ENCODE measurements around the gene OR8S1. TPM values are rescaled to one million over a fixed set of nuclear protein-coding genes. Genes with fewer than 3 reads are reported as not detected.

The OR8S1 gene
- total and polyA plus RNA-seq, 2 donors (not counting 1 experiment from before 2014, with no cell fraction given) = not detected

DNA sequence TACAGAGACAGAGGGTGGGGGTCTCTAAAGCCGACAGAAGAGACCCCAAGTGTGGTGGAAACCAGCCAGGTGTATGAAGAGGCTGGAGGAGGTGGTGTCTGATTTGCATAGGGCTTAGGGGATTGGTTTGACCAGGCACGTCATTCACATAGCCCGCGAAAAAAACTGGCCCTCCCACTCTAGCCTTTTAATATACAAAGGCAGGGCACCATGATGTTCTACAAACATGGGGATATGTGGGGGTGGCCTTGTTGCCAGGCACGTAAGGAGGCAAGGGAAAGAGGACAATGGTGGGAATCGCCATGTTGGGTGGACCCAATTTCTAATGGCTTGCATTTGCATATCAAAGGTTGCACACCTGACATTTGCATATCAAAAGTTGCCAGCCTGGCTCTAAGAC, 31.2 kb downstream of the OR8S1 start:
- Histone ChIP-seq H3K27ac (ENCODE audit: insufficient read depth, low read length) (no peak overlapping the region), H3K36me3 (ENCODE audit: control insufficient read depth, insufficient read depth, low read length) (no peaks in the 10 kb centered on the region), H4K20me1 (ENCODE audit: control insufficient read depth, extremely low read depth, insufficient read depth, low read length) (no peaks in the 10 kb centered on the region), H3K27me3 (ENCODE audit: control insufficient read depth, insufficient read depth, low read length) (no peaks in the 10 kb centered on the region), H3K4me3 (replicated peaks in 1 of 4; ENCODE audit: control extremely low read depth in 1 of 4, insufficient read depth in 1 of 4, low read depth in 3 of 4, low read length in 4 of 4) (no peak overlapping the region), H2AFZ (ENCODE audit: low read length) (no peak overlapping the region), H3K4me1 (ENCODE audit: control insufficient read depth, extremely low read depth, insufficient read depth, low read length) (no peaks in the 10 kb centered on the region), H3K9me3 (ENCODE audit: control insufficient read depth, insufficient read depth, low read depth, low read length) (no peaks in the 10 kb centered on the region), H3K9ac (ENCODE audit: insufficient read depth, low read length) (no peak overlapping the region), H3K79me2 (ENCODE audit: control insufficient read depth, insufficient read depth, low read length) (no peaks in the 10 kb centered on the region), H3K4me2 (ENCODE audit: extremely low read depth, insufficient read depth, low read length) (no peak overlapping the region)
- no peak for TF ChIP-seq EZH2 (IDR thresholded peaks at IDR 0.05; ENCODE audit: low read length, missing control alignments)
- TF ChIP-seq, protein P1, sequence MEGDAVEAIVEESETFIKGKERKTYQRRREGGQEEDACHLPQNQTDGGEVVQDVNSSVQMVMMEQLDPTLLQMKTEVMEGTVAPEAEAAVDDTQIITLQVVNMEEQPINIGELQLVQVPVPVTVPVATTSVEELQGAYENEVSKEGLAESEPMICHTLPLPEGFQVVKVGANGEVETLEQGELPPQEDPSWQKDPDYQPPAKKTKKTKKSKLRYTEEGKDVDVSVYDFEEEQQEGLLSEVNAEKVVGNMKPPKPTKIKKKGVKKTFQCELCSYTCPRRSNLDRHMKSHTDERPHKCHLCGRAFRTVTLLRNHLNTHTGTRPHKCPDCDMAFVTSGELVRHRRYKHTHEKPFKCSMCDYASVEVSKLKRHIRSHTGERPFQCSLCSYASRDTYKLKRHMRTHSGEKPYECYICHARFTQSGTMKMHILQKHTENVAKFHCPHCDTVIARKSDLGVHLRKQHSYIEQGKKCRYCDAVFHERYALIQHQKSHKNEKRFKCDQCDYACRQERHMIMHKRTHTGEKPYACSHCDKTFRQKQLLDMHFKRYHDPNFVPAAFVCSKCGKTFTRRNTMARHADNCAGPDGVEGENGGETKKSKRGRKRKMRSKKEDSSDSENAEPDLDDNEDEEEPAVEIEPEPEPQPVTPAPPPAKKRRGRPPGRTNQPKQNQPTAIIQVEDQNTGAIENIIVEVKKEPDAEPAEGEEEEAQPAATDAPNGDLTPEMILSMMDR (conservative IDR thresholded peaks at IDR 0.05 in 1 of 2, IDR thresholded peaks at IDR 0.05 in 1 of 2; ENCODE audit: low read depth in 1 of 2, low read length in 2 of 2) = no peak
- no peak for DNase-seq (ENCODE audit: low read depth in 2 of 2)

DNA sequence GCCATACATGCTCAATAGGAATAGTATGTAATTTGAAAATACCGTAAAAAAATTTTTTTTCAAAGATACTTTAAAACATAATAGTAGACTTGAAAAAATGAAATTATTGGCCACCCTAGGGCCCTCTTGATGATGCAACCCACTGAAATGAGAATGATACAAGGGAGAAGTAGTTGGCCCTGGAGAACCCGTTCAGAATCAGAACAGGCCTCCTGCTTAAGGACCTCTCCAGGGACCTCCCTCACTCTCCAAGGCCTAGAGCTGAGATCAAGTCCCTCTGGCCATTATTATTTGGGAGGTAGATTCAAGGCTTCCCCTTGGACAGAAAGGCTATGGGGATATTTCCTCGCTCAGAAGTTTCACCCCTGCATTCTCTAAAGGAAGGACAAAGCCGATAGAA, 32.5 kb downstream of the OR8S1 start:
- H3K27ac ChIP-seq (ENCODE audit: insufficient read depth, low read length) = no peak overlapping the region
- no peaks in the 10 kb centered on the region for H3K9me3 ChIP-seq (ENCODE audit: control insufficient read depth, insufficient read depth, low read depth, low read length)
- no peak overlapping the region for H3K9ac ChIP-seq (ENCODE audit: insufficient read depth, low read length)
- H2AFZ ChIP-seq (ENCODE audit: low read length) = no peak overlapping the region
- H3K4me1 ChIP-seq (ENCODE audit: control insufficient read depth, extremely low read depth, insufficient read depth, low read length) = no peaks in the 10 kb centered on the region
- no peak for DNase-seq (ENCODE audit: low read depth in 2 of 2)
- TF ChIP-seq EZH2 (IDR thresholded peaks at IDR 0.05; ENCODE audit: low read length, missing control alignments) = no peak
- TF ChIP-seq, protein P1 (conservative IDR thresholded peaks at IDR 0.05 in 1 of 2, IDR thresholded peaks at IDR 0.05 in 1 of 2; ENCODE audit: low read depth in 1 of 2, low read length in 2 of 2) = no peak
- no peak overlapping the region for H3K4me2 ChIP-seq (ENCODE audit: extremely low read depth, insufficient read depth, low read length)
- no peaks in the 10 kb centered on the region for H4K20me1 ChIP-seq (ENCODE audit: control insufficient read depth, extremely low read depth, insufficient read depth, low read length)
- H3K79me2 ChIP-seq (ENCODE audit: control insufficient read depth, insufficient read depth, low read length) = no peaks in the 10 kb centered on the region
- no peak overlapping the region for H3K4me3 ChIP-seq (replicated peaks in 1 of 4; ENCODE audit: control extremely low read depth in 1 of 4, insufficient read depth in 1 of 4, low read depth in 3 of 4, low read length in 4 of 4)
- H3K27me3 ChIP-seq (ENCODE audit: control insufficient read depth, insufficient read depth, low read length) = no peaks in the 10 kb centered on the region
- H3K36me3 ChIP-seq (ENCODE audit: control insufficient read depth, insufficient read depth, low read length) = no peaks in the 10 kb centered on the region

DNA sequence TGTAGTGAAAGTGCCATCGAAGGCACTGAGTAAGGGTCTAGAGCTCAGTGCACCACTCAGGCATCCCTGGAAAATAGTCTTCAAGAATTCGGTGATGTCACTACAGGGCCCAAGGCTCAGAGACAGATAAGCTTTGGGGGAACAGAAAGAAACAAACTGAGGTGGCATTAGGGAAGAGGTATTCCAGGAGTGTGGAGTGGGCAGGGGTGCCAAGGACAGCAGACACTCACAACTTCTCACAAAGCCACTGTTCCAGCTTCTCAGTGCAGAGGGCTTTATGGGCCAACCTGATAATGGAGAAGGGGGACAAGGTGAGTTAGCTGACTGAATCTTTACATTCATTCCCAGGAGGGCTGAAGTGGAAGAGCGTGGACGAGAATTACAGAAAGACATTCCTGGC, 42.3 kb downstream of the OR8S1 start:
- Histone ChIP-seq H4K20me1 (ENCODE audit: control insufficient read depth, extremely low read depth, insufficient read depth, low read length) (no peaks in the 10 kb centered on the region), H3K36me3 (ENCODE audit: control insufficient read depth, insufficient read depth, low read length) (no peaks in the 10 kb centered on the region), H3K4me2 (ENCODE audit: extremely low read depth, insufficient read depth, low read length) (no peak overlapping the region), H3K4me1 (ENCODE audit: control insufficient read depth, extremely low read depth, insufficient read depth, low read length) (no peaks in the 10 kb centered on the region), H3K9ac (ENCODE audit: insufficient read depth, low read length) (no peak overlapping the region), H3K27me3 (ENCODE audit: control insufficient read depth, insufficient read depth, low read length) (peaks cover 5% of the 10 kb centered on the region), H2AFZ (ENCODE audit: low read length) (no peak overlapping the region), H3K9me3 (ENCODE audit: control insufficient read depth, insufficient read depth, low read depth, low read length) (no peaks in the 10 kb centered on the region), H3K27ac (ENCODE audit: insufficient read depth, low read length) (no peak overlapping the region), H3K79me2 (ENCODE audit: control insufficient read depth, insufficient read depth, low read length) (no peaks in the 10 kb centered on the region), H3K4me3 (replicated peaks in 1 of 4; ENCODE audit: control extremely low read depth in 1 of 4, insufficient read depth in 1 of 4, low read depth in 3 of 4, low read length in 4 of 4) (no peak overlapping the region)
- TF ChIP-seq, protein P1 (conservative IDR thresholded peaks at IDR 0.05 in 1 of 2, IDR thresholded peaks at IDR 0.05 in 1 of 2; ENCODE audit: low read depth in 1 of 2, low read length in 2 of 2) = no peak
- no peak for TF ChIP-seq EZH2 (IDR thresholded peaks at IDR 0.05; ENCODE audit: low read length, missing control alignments)
- DNase-seq (ENCODE audit: low read depth in 2 of 2) = no peak
